ENCODE data around the gene RNF111.

Gene RNF111

DNA sequence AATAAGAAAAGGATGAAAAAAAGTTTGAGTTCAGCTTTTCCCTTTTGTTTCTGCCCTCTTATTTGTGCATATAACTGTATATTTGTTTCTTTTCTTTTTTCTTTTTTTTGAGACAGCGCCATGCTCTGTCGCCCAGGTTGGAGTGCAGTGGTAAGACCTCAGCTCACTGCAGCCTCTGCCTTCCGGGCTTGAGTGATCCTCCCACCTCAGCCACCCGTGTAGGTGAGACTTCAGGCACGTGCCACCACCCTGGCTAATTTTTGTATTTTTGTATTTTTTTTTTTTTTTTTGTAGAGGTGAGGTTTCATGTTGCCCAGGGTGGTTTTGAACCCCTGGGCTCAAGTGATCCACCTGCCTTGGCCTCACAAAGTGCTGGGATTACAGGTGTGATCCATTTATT is 31.4 kb downstream of the RNF111 start:
- Histone ChIP-seq H3K27ac (ENCODE audit: insufficient read depth, low read depth, low read length, poor library complexity, severe bottlenecking) (no peak overlapping the region), H3K36me3 (ENCODE audit: control insufficient read depth, insufficient read depth, low read length) (peaks cover 5% of the 10 kb centered on the region), H3K4me1 (ENCODE audit: control insufficient read depth, insufficient read depth, low read length) (no peaks in the 10 kb centered on the region), H3K4me3 (ENCODE audit: insufficient read depth, low read depth, low read length) (no peak overlapping the region), H3K9me3 (ENCODE audit: control insufficient read depth, low read length) (no peaks in the 10 kb centered on the region), H3K27me3 (ENCODE audit: control insufficient read depth, insufficient read depth, low read length, poor library complexity, severe bottlenecking) (no peaks in the 10 kb centered on the region)
- WGBS, 2 experiments, result 82 to 89% methylated on average over 5 of the region's 5 CpGs

DNA sequence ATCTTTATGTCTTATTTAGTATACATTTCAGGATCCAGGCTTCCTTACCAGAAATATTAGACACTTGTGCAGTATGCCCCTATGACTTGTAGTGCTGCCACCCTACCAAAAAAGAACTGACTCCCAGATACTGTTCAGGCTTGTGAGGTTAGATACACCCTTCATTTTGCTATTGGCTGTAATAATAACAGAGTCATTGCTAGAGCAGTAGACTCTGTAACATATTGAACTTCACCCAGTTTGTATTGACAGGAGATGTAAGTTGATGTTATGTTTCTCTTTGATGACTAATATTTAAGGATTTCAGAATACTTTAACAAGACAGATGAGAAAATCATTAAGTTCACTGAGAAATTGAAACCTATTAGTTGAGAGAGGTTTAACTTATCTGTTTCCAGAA is 32.9 kb downstream of the RNF111 start:
- Histone ChIP-seq H3K27ac (ENCODE audit: insufficient read depth, low read depth, low read length, poor library complexity, severe bottlenecking) (no peak overlapping the region), H3K4me1 (ENCODE audit: control insufficient read depth, insufficient read depth, low read length) (no peaks in the 10 kb centered on the region), H3K27me3 (ENCODE audit: control insufficient read depth, insufficient read depth, low read length, poor library complexity, severe bottlenecking) (no peaks in the 10 kb centered on the region)

DNA sequence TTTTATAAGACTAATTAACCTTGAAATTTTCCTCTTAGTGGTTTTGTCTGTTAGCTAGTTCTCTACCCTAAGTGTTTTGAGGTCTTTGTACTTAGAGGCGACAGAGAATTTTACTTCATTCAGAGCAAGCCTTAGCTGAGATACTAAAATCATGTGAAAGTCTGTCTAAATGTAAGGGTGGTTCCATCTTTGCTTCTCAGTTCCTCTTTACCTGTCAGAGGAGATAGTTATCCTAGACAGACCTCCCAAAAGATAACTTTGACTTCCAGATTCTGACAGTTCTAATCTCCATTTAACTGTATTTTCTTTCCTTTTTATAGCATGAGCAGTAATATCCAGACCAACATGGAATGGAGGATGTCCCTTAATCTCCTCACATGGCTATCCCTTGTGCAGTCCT is 34.7 kb downstream of the RNF111 start:
- H3K27ac ChIP-seq (ENCODE audit: insufficient read depth, low read depth, low read length, poor library complexity, severe bottlenecking), result no peak overlapping the region
- H3K4me1 ChIP-seq (ENCODE audit: control insufficient read depth, insufficient read depth, low read length), result no peaks in the 10 kb centered on the region
- WGBS, 2 experiments, result 100% methylated on average over 1 of the region's 1 CpG
- no peaks in the 10 kb centered on the region for H3K27me3 ChIP-seq (ENCODE audit: control insufficient read depth, insufficient read depth, low read length, poor library complexity, severe bottlenecking)
- H3K36me3 ChIP-seq (ENCODE audit: control insufficient read depth, insufficient read depth, low read length), result no peaks in the 10 kb centered on the region
- no peaks in the 10 kb centered on the region for H3K9me3 ChIP-seq (ENCODE audit: control insufficient read depth, low read length)
- no peak overlapping the region for H3K4me3 ChIP-seq (ENCODE audit: insufficient read depth, low read depth, low read length)

More for the DNA sequence above, 32.9 kb downstream of the RNF111 start:
- Histone ChIP-seq H3K9me3 (ENCODE audit: control insufficient read depth, low read length) (no peaks in the 10 kb centered on the region), H3K4me3 (ENCODE audit: insufficient read depth, low read depth, low read length) (no peak overlapping the region), H3K36me3 (ENCODE audit: control insufficient read depth, insufficient read depth, low read length) (peaks cover 5% of the 10 kb centered on the region)

DNA sequence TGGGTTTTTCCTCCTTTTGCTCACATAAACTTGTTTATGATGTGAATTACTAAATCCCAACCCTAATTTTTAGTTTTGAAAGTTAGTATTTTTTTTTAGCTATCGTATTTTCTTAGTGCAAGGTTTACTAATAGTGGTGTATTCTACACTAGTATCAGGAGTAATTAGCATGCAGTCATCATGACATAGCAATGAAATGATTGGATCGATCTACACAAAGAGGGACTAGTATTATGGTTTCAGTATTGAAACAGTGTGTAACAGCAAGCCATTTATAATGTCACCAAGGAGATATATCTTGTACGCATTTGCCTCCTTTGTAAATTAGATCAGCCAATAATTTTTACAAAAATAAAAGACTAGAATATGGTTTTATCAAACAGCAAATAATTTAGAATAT is 38.7 kb downstream of the RNF111 start:
- Histone ChIP-seq H3K9me3 (ENCODE audit: control insufficient read depth, low read length) (no peaks in the 10 kb centered on the region), H3K4me1 (ENCODE audit: control insufficient read depth, insufficient read depth, low read length) (no peaks in the 10 kb centered on the region), H3K4me3 (ENCODE audit: insufficient read depth, low read depth, low read length) (no peak overlapping the region), H3K36me3 (ENCODE audit: control insufficient read depth, insufficient read depth, low read length) (peaks cover 4% of the 10 kb centered on the region), H3K27ac (ENCODE audit: insufficient read depth, low read depth, low read length, poor library complexity, severe bottlenecking) (no peak overlapping the region), H3K27me3 (ENCODE audit: control insufficient read depth, insufficient read depth, low read length, poor library complexity, severe bottlenecking) (no peaks in the 10 kb centered on the region)
- WGBS, 2 experiments, result 94 to 95% methylated on average over 2 of the region's 3 CpGs

DNA sequence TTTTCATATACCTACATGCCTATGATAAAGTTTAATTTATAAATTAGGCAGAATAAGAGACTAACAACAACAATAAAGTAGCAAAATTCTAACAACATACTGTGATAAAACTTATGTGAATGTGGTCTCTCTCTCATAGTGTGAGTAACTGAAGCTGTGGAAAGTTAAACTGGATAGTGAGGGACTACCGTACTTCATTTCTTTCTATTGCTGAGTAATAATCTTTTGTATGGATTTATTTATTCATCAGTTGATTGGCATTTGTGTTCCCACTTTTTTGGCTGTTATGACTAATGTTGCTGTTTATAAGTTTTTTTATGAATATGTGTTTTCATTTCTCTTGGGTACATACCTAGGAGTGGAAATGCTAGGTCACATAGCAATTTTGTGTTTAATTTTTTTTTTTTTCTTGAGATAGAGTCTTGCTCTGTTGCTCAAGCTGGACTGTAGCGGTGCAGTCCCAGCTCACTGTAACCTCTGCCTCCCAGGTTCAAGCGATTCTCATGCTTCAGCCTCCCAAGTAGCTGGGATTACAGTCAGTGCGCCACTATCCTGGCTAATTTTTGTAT is 41.0 kb downstream of the RNF111 start:
- WGBS, 2 experiments, result 98% methylated on average over 4 of the region's 4 CpGs

DNA sequence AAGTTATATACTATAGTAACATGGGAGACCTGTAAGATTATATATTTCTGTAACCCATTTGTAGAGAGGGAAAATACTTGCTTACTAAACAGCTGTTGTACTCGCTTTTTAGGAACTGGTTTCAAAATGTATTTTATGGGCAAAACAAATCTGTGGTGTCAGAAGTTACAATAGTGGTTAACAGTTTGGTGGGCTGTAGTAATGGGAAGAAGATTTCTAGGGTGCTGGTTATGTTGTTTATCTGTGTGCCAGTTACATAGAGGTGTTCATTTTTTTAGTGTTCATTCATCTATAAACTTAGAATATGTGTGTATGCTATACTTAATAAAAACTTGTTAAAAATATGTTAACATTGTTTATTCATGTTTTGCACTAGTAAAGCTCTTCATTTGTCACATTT is 42.1 kb downstream of the RNF111 start:
- Histone ChIP-seq H3K9me3 (ENCODE audit: control insufficient read depth, low read length) (no peaks in the 10 kb centered on the region), H3K27me3 (ENCODE audit: control insufficient read depth, insufficient read depth, low read length, poor library complexity, severe bottlenecking) (no peaks in the 10 kb centered on the region), H3K27ac (ENCODE audit: insufficient read depth, low read depth, low read length, poor library complexity, severe bottlenecking) (no peak overlapping the region), H3K4me3 (ENCODE audit: insufficient read depth, low read depth, low read length) (no peak overlapping the region), H3K36me3 (ENCODE audit: control insufficient read depth, insufficient read depth, low read length) (peaks cover 14% of the 10 kb centered on the region), H3K4me1 (ENCODE audit: control insufficient read depth, insufficient read depth, low read length) (no peaks in the 10 kb centered on the region)
- WGBS, 2 experiments, result 88 to 100% methylated on average over 1 of the region's 1 CpG

More for the DNA sequence above, 41.0 kb downstream of the RNF111 start:
- no peak overlapping the region for H3K4me3 ChIP-seq (ENCODE audit: insufficient read depth, low read depth, low read length)
- no peak overlapping the region for H3K27ac ChIP-seq (ENCODE audit: insufficient read depth, low read depth, low read length, poor library complexity, severe bottlenecking)
- no peaks in the 10 kb centered on the region for H3K4me1 ChIP-seq (ENCODE audit: control insufficient read depth, insufficient read depth, low read length)
- no peaks in the 10 kb centered on the region for H3K27me3 ChIP-seq (ENCODE audit: control insufficient read depth, insufficient read depth, low read length, poor library complexity, severe bottlenecking)
- no peaks in the 10 kb centered on the region for H3K9me3 ChIP-seq (ENCODE audit: control insufficient read depth, low read length)
- peaks cover 14% of the 10 kb centered on the region for H3K36me3 ChIP-seq (ENCODE audit: control insufficient read depth, insufficient read depth, low read length)

DNA sequence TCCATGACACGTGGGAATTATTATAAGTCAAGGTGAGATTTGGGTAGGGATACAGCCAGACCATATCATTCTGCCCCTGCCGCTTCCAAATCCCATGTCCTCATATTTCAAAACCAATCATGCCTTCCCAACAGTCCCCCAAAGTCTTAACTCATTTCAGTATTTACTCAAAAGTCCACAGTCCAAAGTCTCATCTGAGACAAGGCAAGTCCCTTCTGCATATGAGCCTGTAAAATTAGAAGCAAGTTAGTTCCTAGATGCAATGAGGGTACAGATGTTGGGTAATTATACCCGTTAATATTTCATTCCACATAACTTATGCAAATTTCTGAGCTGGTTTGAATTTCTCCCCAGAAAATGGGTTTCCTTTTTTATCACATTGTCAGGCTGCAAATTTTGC is 47.7 kb downstream of the RNF111 start:
- H3K4me1 ChIP-seq (ENCODE audit: control insufficient read depth, insufficient read depth, low read length), result no peaks in the 10 kb centered on the region
- peaks cover 24% of the 10 kb centered on the region for H3K36me3 ChIP-seq (ENCODE audit: control insufficient read depth, insufficient read depth, low read length)
- H3K9me3 ChIP-seq (ENCODE audit: control insufficient read depth, low read length), result no peaks in the 10 kb centered on the region
- no peak overlapping the region for H3K4me3 ChIP-seq (ENCODE audit: insufficient read depth, low read depth, low read length)
- H3K27ac ChIP-seq (ENCODE audit: insufficient read depth, low read depth, low read length, poor library complexity, severe bottlenecking), result no peak overlapping the region
- WGBS, 2 experiments, result 90 to 91% methylated on average over 3 of the region's 3 CpGs
- no peaks in the 10 kb centered on the region for H3K27me3 ChIP-seq (ENCODE audit: control insufficient read depth, insufficient read depth, low read length, poor library complexity, severe bottlenecking)

DNA sequence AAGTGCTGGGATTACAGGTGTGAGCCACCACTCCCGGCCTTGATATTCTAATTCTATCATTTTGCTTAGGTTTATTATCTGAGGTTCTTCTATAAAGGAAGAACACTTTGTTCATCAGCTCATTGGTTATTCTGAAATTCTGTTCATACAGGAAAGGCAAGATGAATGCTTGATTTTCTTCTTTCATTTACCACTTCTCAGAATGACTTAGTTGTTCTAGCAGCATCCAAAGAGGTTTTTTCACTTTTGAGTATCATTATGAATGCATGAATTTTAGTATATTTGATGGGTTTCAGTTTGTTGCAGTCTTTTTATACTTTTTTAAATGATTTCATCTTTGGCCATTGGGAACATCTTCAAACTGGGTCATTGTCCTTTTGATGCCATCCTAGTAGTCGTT is 51.8 kb downstream of the RNF111 start:
- peaks cover 10% of the 10 kb centered on the region for H3K36me3 ChIP-seq (ENCODE audit: control insufficient read depth, insufficient read depth, low read length)
- H3K4me1 ChIP-seq (ENCODE audit: control insufficient read depth, insufficient read depth, low read length), result no peaks in the 10 kb centered on the region
- no peaks in the 10 kb centered on the region for H3K27me3 ChIP-seq (ENCODE audit: control insufficient read depth, insufficient read depth, low read length, poor library complexity, severe bottlenecking)
- 87 to 88% methylated on average over 2 of the region's 2 CpGs for WGBS, 2 experiments
- no peaks in the 10 kb centered on the region for H3K9me3 ChIP-seq (ENCODE audit: control insufficient read depth, low read length)
- H3K4me3 ChIP-seq (ENCODE audit: insufficient read depth, low read depth, low read length), result no peak overlapping the region
- H3K27ac ChIP-seq (ENCODE audit: insufficient read depth, low read depth, low read length, poor library complexity, severe bottlenecking), result no peak overlapping the region

DNA sequence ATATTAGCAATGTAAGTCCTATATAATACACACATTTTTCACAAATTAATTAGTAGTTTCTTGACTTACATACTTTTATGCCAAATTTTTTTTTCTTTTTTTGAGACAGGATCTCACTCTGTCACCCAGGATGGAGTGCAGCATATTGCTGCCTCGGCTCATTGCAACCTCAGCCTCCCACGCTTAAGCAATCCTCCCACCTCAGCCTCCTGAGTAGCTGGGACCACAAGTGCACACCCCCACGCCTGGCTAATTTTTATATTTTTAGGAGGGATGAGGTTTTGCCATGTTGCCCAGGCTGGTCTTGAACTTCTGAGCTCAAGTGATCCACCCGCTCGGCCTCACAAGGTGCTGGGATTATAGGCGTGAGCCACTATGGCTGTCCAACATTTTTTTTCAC is 54.6 kb downstream of the RNF111 start:
- H3K4me3 ChIP-seq (ENCODE audit: insufficient read depth, low read depth, low read length), result no peak overlapping the region
- H3K27me3 ChIP-seq (ENCODE audit: control insufficient read depth, insufficient read depth, low read length, poor library complexity, severe bottlenecking), result no peaks in the 10 kb centered on the region
- 94% methylated on average over 6 of the region's 6 CpGs for WGBS, 2 experiments
- no peaks in the 10 kb centered on the region for H3K9me3 ChIP-seq (ENCODE audit: control insufficient read depth, low read length)
- no peaks in the 10 kb centered on the region for H3K4me1 ChIP-seq (ENCODE audit: control insufficient read depth, insufficient read depth, low read length)
- H3K27ac ChIP-seq (ENCODE audit: insufficient read depth, low read depth, low read length, poor library complexity, severe bottlenecking), result no peak overlapping the region
- H3K36me3 ChIP-seq (ENCODE audit: control insufficient read depth, insufficient read depth, low read length), result no peaks in the 10 kb centered on the region

DNA sequence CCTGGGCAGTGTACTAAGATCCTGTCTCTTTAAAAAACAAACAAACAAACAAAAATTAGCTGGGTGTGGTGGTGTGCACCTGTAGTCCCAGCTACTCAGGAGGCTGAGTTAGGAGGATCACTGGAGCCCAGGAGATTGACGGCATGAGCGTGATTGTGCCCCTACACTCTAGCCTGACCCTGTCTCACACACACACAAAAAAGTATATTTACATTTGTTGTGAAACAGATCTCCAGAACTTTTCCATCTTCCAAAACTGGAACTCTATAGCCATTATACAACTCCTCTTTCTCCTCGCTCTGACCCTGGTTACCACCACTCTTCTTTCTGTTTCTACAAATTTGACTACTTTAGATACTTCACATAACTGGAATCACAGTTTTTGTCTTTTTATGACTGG is 61.4 kb downstream of the RNF111 start:
- H3K9me3 ChIP-seq (ENCODE audit: control insufficient read depth, low read length), result no peaks in the 10 kb centered on the region
- H3K27ac ChIP-seq (ENCODE audit: insufficient read depth, low read depth, low read length, poor library complexity, severe bottlenecking), result no peak overlapping the region
- H3K36me3 ChIP-seq (ENCODE audit: control insufficient read depth, insufficient read depth, low read length), result peaks cover 6% of the 10 kb centered on the region
- WGBS, 2 experiments, result 93% methylated on average over 3 of the region's 3 CpGs
- H3K27me3 ChIP-seq (ENCODE audit: control insufficient read depth, insufficient read depth, low read length, poor library complexity, severe bottlenecking), result no peaks in the 10 kb centered on the region
- no peaks in the 10 kb centered on the region for H3K4me1 ChIP-seq (ENCODE audit: control insufficient read depth, insufficient read depth, low read length)
- H3K4me3 ChIP-seq (ENCODE audit: insufficient read depth, low read depth, low read length), result no peak overlapping the region
